HepG2 (cell line): ENCODE data around the gene HPCAL1. TPM values are rescaled to one million over a fixed set of nuclear protein-coding genes. Genes with fewer than 3 reads are reported as not detected.

Experiments
- CBX5 ChIP-seq: sonication (generic); formaldehyde crosslinking; IDR thresholded peaks from 2 replicates; pipeline ENCODE4 v1.4.0; 2020; ENCODE audit warnings: missing genetic modification reagents, borderline replicate concordance
- HNRNPUL1 ChIP-seq: fragments of 200-400 bp; formaldehyde crosslinking; IDR thresholded peaks from 2 replicates; pipeline ENCODE4 v1.6.1; 2017; ENCODE audit warnings: low read depth, mild to moderate bottlenecking, low read length, moderate library complexity
- ISL2 ChIP-seq: sonication (generic); formaldehyde crosslinking; IDR thresholded peaks from 2 replicates; pipeline ENCODE4 v1.5.0; 2020; ENCODE audit warnings: missing genetic modification reagents
- KLF16 ChIP-seq, 2 experiments: sonication (generic) in 1 of 2; formaldehyde crosslinking in 1 of 2; IDR thresholded peaks; 2 replicates each; pipeline versions ENCODE4 v1.6.1 to v1.8.0; 2016 to 2023; ENCODE audit warnings: missing genetic modification reagents in 2 of 2, missing compliant biosample characterization in 1 of 2
- KLF9 ChIP-seq: IDR thresholded peaks from 2 replicates; pipeline ENCODE4 v1.6.1; 2016; ENCODE audit warnings: low read depth
- NCOA1 ChIP-seq: sonication (generic); formaldehyde crosslinking; IDR thresholded peaks from 2 replicates; pipeline ENCODE4 v1.9.0; 2021; ENCODE audit warnings: missing genetic modification reagents
- NFE2L1 ChIP-seq: sonication (generic); formaldehyde crosslinking; IDR thresholded peaks from 2 replicates; pipeline ENCODE4 v1.4.0; 2020; ENCODE audit warnings: missing genetic modification reagents, mild to moderate bottlenecking, borderline replicate concordance
- SKI ChIP-seq: fragments of 450-650 bp; IDR thresholded peaks from one replicate; pipeline ENCODE4 v1.6.1; 2018; ENCODE audit warnings: mild to moderate bottlenecking; ENCODE audit not compliant: partially characterized antibody
- TBP ChIP-seq: sonication (generic); formaldehyde crosslinking; IDR thresholded peaks from 2 replicates; pipeline ENCODE4 v1.5.0; 2020; ENCODE audit warnings: missing genetic modification reagents
- TP53 ChIP-seq: sonication (generic); formaldehyde crosslinking; conservative IDR thresholded peaks from 2 replicates; pipeline ENCODE4 v1.4.0; 2020; ENCODE audit warnings: missing genetic modification reagents
- ZBTB20 ChIP-seq: sonication (generic); formaldehyde crosslinking; IDR thresholded peaks from 2 replicates; pipeline ENCODE4 v1.8.1; 2023; ENCODE audit warnings: missing genetic modification reagents, low read depth, mild to moderate bottlenecking, borderline replicate concordance
- ZBTB4 ChIP-seq: sonication (generic); formaldehyde crosslinking; IDR thresholded peaks from 2 replicates; pipeline ENCODE4 v1.4.0; 2020; ENCODE audit warnings: missing genetic modification reagents, mild to moderate bottlenecking, borderline replicate concordance
- ZBTB7A ChIP-seq: sonication (generic); formaldehyde crosslinking; IDR thresholded peaks from 2 replicates; pipeline ENCODE4 v1.8.0; 2022; ENCODE audit warnings: mild to moderate bottlenecking, missing genetic modification reagents
- ZNF260 ChIP-seq: sonication (generic); formaldehyde crosslinking; IDR thresholded peaks from 2 replicates; pipeline ENCODE4 v1.4.0; 2020; ENCODE audit warnings: missing genetic modification reagents, low read depth, mild to moderate bottlenecking, borderline replicate concordance
- polyA plus RNA-seq, 8 experiments: library from polyadenylated mRNA; depleted of rRNA in 3 of 8; stranded (reverse) in 7 of 8; unstranded in 1 of 8; fragments of >200 nt; fragmentation: Illumina TruSeq in 4 of 8; extraction: Trizol in 4 of 8; gene quantifications; 2 replicates each; pipeline versions ENCODE4 v1.2.1 to v1.2.3, GENCODE V29; 2011 to 2016; ENCODE audit warnings: low read depth in 4 of 8, missing spikeins in 1 of 8, mixed read lengths in 1 of 8; ENCODE audit not compliant: insufficient read depth in 1 of 8
- total RNA-seq, 5 experiments: library from RNA; depleted of rRNA; stranded (reverse); fragments of >200 nt; fragmentation: Illumina TruSeq; extraction: Trizol; gene quantifications; 2 replicates each; pipeline ENCODE4 v1.2.3, GENCODE V29; 2016; ENCODE audit warnings: low read depth in 1 of 5
- TF ChIP-seq, protein P1 (sequence below): sonication (generic); formaldehyde crosslinking; IDR thresholded peaks from 2 replicates; pipeline ENCODE4 v1.4.0; 2020; ENCODE audit warnings: missing genetic modification reagents, borderline replicate concordance
- TF ChIP-seq, protein P2 (sequence below): sonication (generic); formaldehyde crosslinking; IDR thresholded peaks from 2 replicates; pipeline ENCODE4 v1.5.1; 2020; ENCODE audit warnings: mild to moderate bottlenecking, missing genetic modification reagents, borderline replicate concordance
- TF ChIP-seq, protein P3 (sequence below): sonication (generic); formaldehyde crosslinking; IDR thresholded peaks from 2 replicates; pipeline ENCODE4 v1.8.1; 2022; ENCODE audit warnings: mild to moderate bottlenecking, missing genetic modification reagents

Gene HPCAL1
- total and polyA plus RNA-seq, 2 of the 13 experiments (the other 11 are each of a cell fraction or from before 2014, with no cell fraction given) = 29.5 to 29.9 TPM

DNA sequence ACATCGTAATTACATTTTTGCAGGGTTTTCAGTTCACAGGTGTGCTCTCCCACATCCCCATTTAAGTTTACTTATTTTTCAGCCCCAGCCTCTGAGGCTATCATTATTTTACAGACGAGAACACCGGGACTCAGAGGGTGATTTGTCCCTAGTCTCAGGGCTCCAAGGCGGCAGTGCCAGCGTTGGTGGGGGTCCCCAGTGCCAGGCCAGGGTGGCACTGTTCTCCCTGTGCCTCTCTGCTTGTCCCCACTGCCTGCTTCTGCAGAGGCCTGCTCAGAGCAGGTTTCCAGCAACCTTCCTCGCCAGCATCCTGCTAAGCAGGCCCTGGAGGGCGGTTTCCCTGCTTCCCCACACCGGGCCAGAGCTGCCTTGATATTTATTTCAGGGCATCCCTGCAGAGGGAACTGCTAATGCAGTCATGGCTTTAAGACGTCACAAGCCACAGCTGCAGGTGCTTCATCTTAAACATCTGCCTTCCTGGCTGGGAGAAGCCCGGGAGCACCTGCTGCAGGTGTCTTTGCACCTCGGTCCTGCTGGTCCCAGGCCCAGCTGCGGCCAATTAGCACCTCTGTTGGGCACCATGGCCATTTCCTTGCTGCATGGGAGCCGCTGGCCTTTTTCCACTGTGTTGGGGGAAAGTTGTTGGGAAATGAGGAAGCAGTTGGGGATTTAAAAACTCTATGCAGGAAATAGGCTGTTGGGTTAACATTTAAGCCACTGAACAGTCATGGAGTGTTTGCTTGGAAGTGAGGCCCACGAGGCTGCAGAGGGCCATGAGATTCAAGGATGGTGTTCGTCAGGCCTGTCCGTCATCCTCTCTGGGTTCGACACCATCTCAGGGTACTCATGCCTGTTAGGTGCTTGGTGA lies 22.8 kb downstream of the HPCAL1 start (continued):
- TF ChIP-seq, protein P1, sequence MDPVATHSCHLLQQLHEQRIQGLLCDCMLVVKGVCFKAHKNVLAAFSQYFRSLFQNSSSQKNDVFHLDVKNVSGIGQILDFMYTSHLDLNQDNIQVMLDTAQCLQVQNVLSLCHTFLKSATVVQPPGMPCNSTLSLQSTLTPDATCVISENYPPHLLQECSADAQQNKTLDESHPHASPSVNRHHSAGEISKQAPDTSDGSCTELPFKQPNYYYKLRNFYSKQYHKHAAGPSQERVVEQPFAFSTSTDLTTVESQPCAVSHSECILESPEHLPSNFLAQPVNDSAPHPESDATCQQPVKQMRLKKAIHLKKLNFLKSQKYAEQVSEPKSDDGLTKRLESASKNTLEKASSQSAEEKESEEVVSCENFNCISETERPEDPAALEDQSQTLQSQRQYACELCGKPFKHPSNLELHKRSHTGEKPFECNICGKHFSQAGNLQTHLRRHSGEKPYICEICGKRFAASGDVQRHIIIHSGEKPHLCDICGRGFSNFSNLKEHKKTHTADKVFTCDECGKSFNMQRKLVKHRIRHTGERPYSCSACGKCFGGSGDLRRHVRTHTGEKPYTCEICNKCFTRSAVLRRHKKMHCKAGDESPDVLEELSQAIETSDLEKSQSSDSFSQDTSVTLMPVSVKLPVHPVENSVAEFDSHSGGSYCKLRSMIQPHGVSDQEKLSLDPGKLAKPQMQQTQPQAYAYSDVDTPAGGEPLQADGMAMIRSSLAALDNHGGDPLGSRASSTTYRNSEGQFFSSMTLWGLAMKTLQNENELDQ (CRISPR knock-in tag) = no peak
- no peak for TF ChIP-seq KLF9 (CRISPR knock-in tag)
- TF ChIP-seq ZBTB4 = no peak
- no peak for TF ChIP-seq TP53
- TF ChIP-seq, protein P2, sequence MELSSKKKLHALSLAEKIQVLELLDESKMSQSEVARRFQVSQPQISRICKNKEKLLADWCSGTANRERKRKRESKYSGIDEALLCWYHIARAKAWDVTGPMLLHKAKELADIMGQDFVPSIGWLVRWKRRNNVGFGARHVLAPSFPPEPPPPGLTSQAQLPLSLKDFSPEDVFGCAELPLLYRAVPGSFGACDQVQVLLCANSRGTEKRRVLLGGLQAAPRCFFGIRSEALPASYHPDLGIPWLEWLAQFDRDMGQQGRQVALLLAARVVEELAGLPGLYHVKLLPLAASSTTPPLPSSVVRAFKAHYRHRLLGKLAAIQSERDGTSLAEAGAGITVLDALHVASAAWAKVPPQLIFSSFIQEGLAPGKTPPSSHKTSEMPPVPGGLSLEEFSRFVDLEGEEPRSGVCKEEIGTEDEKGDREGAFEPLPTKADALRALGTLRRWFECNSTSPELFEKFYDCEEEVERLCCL (CRISPR knock-in tag) = no peak
- no peak for TF ChIP-seq SKI
- TF ChIP-seq ISL2 (CRISPR knock-in tag) = no peak
- TF ChIP-seq ZNF260 = no peak
- TF ChIP-seq NFE2L1 (CRISPR knock-in tag) = peak; percentile 16; the same call in 1 of the 2 replicates
- TF ChIP-seq HNRNPUL1 = no peak
- TF ChIP-seq ZBTB20 = no peak
- no peak for TF ChIP-seq KLF16 (CRISPR knock-in tag; IDR thresholded peaks at IDR 0.05)
- no peak for TF ChIP-seq NCOA1 (CRISPR knock-in tag)
- TF ChIP-seq, protein P3, sequence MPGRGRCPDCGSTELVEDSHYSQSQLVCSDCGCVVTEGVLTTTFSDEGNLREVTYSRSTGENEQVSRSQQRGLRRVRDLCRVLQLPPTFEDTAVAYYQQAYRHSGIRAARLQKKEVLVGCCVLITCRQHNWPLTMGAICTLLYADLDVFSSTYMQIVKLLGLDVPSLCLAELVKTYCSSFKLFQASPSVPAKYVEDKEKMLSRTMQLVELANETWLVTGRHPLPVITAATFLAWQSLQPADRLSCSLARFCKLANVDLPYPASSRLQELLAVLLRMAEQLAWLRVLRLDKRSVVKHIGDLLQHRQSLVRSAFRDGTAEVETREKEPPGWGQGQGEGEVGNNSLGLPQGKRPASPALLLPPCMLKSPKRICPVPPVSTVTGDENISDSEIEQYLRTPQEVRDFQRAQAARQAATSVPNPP (CRISPR knock-in tag) = no peak
- TF ChIP-seq TBP (CRISPR knock-in tag) = no peak
- TF ChIP-seq ZBTB7A (CRISPR knock-in tag) = no peak
- TF ChIP-seq CBX5 (CRISPR knock-in tag) = 0 out of 2 replicates have a peak, but pooled peaks have one; percentile 4
